HG03196 (cell line): ENCODE data around the gene KCTD1.
"Not testable (repeated sequence)": the region's sequence is repeated elsewhere in the genome, so short reads cannot be mapped to it uniquely, and the experiment has no call there.

Experiments used
- ATAC-seq: cut with Tn5 transposase; IDR thresholded peaks from one replicate; pipeline ENCODE4 v1.9.1; 2021; ENCODE audit not compliant: unreplicated experiment

The KCTD1 gene

GRCh38 chr18:26459884-26460283, 88.5 kb downstream of the KCTD1 start:
- no peak for ATAC-seq

GRCh38 chr18:26459340-26459739, 89.0 kb downstream of the KCTD1 start:
- no peak for ATAC-seq

GRCh38 chr18:26458526-26459232, 89.7 kb downstream of the KCTD1 start:
- ATAC-seq = peak; percentile 47

- ATAC-seq = no peak
Measured at GRCh38 chr18:26457611-26458353, 90.6 kb downstream of the KCTD1 start.

GRCh38 chr18:26457195-26457594, 91.2 kb downstream of the KCTD1 start:
- no peak for ATAC-seq

- ATAC-seq = no peak
Measured at GRCh38 chr18:26456070-26456491, 92.3 kb downstream of the KCTD1 start.

GRCh38 chr18:26455639-26456038, 92.7 kb downstream of the KCTD1 start:
- no peak for ATAC-seq

GRCh38 chr18:26454616-26455015, 93.7 kb downstream of the KCTD1 start:
- ATAC-seq = no peak

- ATAC-seq = no peak
Measured at GRCh38 chr18:26454192-26454591, 94.2 kb downstream of the KCTD1 start.

GRCh38 chr18:26453386-26453901, 94.9 kb downstream of the KCTD1 start:
- ATAC-seq = peak; percentile 57

GRCh38 chr18:26450989-26451682, 97.2 kb downstream of the KCTD1 start:
- ATAC-seq = no peak

- no peak for ATAC-seq
Measured at GRCh38 chr18:26448714-26449159, 99.6 kb downstream of the KCTD1 start.

GRCh38 chr18:26443853-26444252, 104.5 kb downstream of the KCTD1 start:
- no peak for ATAC-seq

- no peak for ATAC-seq
Measured at GRCh38 chr18:26442126-26442525, 106.2 kb downstream of the KCTD1 start.

- no peak for ATAC-seq
Measured at GRCh38 chr18:26440644-26441043, 107.7 kb downstream of the KCTD1 start.

GRCh38 chr18:26439537-26439936, 108.8 kb downstream of the KCTD1 start:
- ATAC-seq = no peak

- peak; percentile 85 for ATAC-seq
Measured at GRCh38 chr18:26438980-26439379, 109.4 kb downstream of the KCTD1 start.

- not testable (repeated sequence) for ATAC-seq
Measured at GRCh38 chr18:26437634-26438033, 110.7 kb downstream of the KCTD1 start.

GRCh38 chr18:26436176-26437051, 111.9 kb downstream of the KCTD1 start:
- ATAC-seq = no peak

GRCh38 chr18:26435415-26436095, 112.8 kb downstream of the KCTD1 start:
- no peak for ATAC-seq
